Panc1 (cell line): ENCODE results near the gene UQCC2. TPM values are rescaled to one million over a fixed set of nuclear protein-coding genes. Genes with fewer than 3 reads are reported as not detected.

Source experiments
- ATAC-seq: fragments of 200-7000 bp; cut with Tn5 transposase; 2 replicates; pipeline ENCODE4 v1.9.1; 2020; ENCODE audit warnings: mild to moderate bottlenecking, moderate library complexity
- BruUV-seq: library from RNA; stranded (reverse); fragments of 400-500 nt; replicated peaks from 2 replicates; lab custom pipeline; 2021; lab: Mats Ljungman, UMichigan
- CTCF ChIA-PET: fragments of 300-600 bp; sonication (Branson Sonifier 250); formaldehyde crosslinking; loops from one replicate; lab custom pipeline; 2022; ENCODE audit warnings: antibody characterized with exemption; lab: Charles Lee
- POLR2A ChIA-PET: fragments of 300-600 bp; sonication (Branson Sonifier 250); formaldehyde crosslinking; loops from one replicate; lab custom pipeline; 2022; ENCODE audit warnings: antibody characterized with exemption; lab: Charles Lee
- DNase-seq: peaks from one replicate; pipeline ENCODE4 v3.0.0-alpha.2; 2010; ENCODE audit warnings: low read depth, low spot score
- H3K27ac ChIP-seq: 2 replicates; pipeline ENCODE4 v1.5.1; 2011; ENCODE audit warnings: mild to moderate bottlenecking, low read length, inconsistent platforms
- H3K27me3 ChIP-seq: fragments of 200-500 bp; sonication (Bioruptor generic); 2 replicates; pipeline ENCODE4 v1.6.0; 2014; ENCODE audit warnings: low read length, inconsistent platforms; ENCODE audit not compliant: control insufficient read depth, insufficient read depth
- H3K36me3 ChIP-seq: fragments of 200-500 bp; sonication (Bioruptor generic); 2 replicates; pipeline ENCODE4 v1.5.1; 2014; ENCODE audit warnings: inconsistent platforms, mild to moderate bottlenecking, low read length, moderate library complexity; ENCODE audit not compliant: control insufficient read depth, insufficient read depth
- H3K4me1 ChIP-seq: 2 replicates; pipeline ENCODE4 v1.5.1; 2011; ENCODE audit warnings: inconsistent platforms, mild to moderate bottlenecking, low read length, moderate library complexity; ENCODE audit not compliant: control insufficient read depth, insufficient read depth
- H3K4me3 ChIP-seq, 2 experiments: 2 replicates each; pipeline ENCODE4 v1.5.1; 2011 to 2012; ENCODE audit warnings: low read depth in 2 of 2, low read length in 2 of 2, mild to moderate bottlenecking in 2 of 2, inconsistent platforms in 1 of 2, moderate library complexity in 1 of 2
- H3K9me3 ChIP-seq: fragments of 200-500 bp; sonication (Bioruptor generic); 2 replicates; pipeline ENCODE4 v1.5.1; 2014; ENCODE audit warnings: low read depth, mild to moderate bottlenecking, inconsistent platforms, low read length, moderate library complexity; ENCODE audit not compliant: control insufficient read depth, insufficient read depth
- CTCF ChIP-seq: fragments of 450-650 bp; IDR thresholded peaks from 2 replicates; pipeline ENCODE4 v1.5.1; 2017; ENCODE audit warnings: mild to moderate bottlenecking
- POLR2AphosphoS5 ChIP-seq: IDR thresholded peaks from 2 replicates; pipeline ENCODE4 v1.6.1; 2012; ENCODE audit warnings: mild to moderate bottlenecking, low read depth, low read length, moderate library complexity
- REST ChIP-seq, 2 experiments: IDR thresholded peaks; 2 replicates each; pipeline ENCODE4 v1.6.1; 2011 to 2012; ENCODE audit warnings: low read depth in 2 of 2, control low read depth in 1 of 2, low read length in 1 of 2, mild to moderate bottlenecking in 1 of 2, moderate library complexity in 1 of 2; ENCODE audit not compliant: insufficient read depth in 1 of 2
- SIN3A ChIP-seq: IDR thresholded peaks from 2 replicates; pipeline ENCODE4 v1.6.1; 2012; ENCODE audit warnings: low read depth, mild to moderate bottlenecking, low read length, moderate library complexity, borderline replicate concordance; ENCODE audit not compliant: insufficient read depth
- TCF7L2 ChIP-seq: IDR thresholded peaks from 2 replicates; pipeline ENCODE4 v1.6.1; 2011; ENCODE audit warnings: mild to moderate bottlenecking, low read depth, low read length, inconsistent platforms
- in situ Hi-C: cut with HindIII; loops from 2 replicates; pipeline ENCODE4 v1.10.0; 2016; ENCODE audit warnings: low sequenced_read_pairs, low pct_unique_long_range_greater_than_20kb
- intact Hi-C: fragments of 100-400 bp; cut with micrococcal nuclease; formaldehyde crosslinking; loops from one replicate; pipeline ENCODE4 v1.10.0; 2022; ENCODE audit not compliant: unreplicated experiment
- total RNA-seq: library from RNA; stranded (reverse); gene quantifications from one replicate; pipeline ENCODE4 v1.2.1, GENCODE V29; 2021; ENCODE audit not compliant: unreplicated experiment

Gene UQCC2
- total RNA-seq, 1 experiment from 2014 or later: 135 TPM

GRCh38 chr6:33705955-33706725, 5.4 kb downstream of the UQCC2 start:
- BruUV-seq: no TSS peak
- TF ChIP-seq POLR2AphosphoS5: no peak
- no peak for TF ChIP-seq CTCF
- TF ChIP-seq REST (IDR thresholded peaks at IDR 0.05; ENCODE audit: insufficient read depth in 1 of 2, low read depth in 2 of 2, low read length in 1 of 2): no peak
- no peak for TF ChIP-seq TCF7L2
- TF ChIP-seq SIN3A: no peak
- CTCF ChIA-PET: no interaction called here
- no peak for DNase-seq
- in situ Hi-C loops: no loop called here
- intact Hi-C loops: no loop called here
- Histone ChIP-seq H3K27me3 (no peaks in the 10 kb centered on the region), H3K36me3 (peaks cover 7% of the 10 kb centered on the region; the same call in 1 of the 2 replicates), H3K4me1 (peaks cover 8% of the 10 kb centered on the region), H3K27ac (no peak overlapping the region), H3K9me3 (no peaks in the 10 kb centered on the region), H3K4me3 (no peak overlapping the region)
- POLR2A ChIA-PET: interaction anchor here (0.5 kb wide), 1 partner anchor 59 kb away, joined by 5 read pairs; no protein-coding TSS in a partner anchor
- ATAC-seq: no peak

DNA sequence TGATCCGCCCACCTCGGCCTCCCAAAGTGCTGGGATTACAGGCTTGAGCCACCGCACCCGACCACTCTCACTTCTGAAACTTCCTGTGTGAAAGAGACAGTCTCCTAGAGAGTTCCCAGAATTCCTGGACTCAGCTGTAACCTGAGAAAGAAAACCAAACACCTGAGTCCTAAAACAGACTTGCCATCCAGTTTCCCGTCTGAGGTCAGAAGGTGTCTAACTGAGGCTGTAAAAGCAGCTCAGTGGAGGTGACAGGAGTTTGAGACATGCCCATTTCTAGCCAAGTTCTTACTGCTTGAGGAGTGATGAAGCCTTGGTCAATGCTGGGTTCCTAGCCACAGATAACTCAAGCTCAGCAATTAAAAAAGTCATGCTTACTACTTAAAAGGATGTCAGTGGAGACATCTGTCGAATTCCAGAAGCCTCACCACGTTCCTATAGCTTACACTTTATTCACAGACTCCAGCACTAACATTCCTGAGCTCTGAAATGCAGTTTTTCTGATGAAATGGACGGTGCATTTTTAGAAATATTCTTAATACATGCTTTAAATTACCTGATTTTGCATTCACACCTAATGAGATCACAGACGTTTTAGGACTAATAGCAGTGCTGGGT, 6.1 kb downstream of the UQCC2 start:
- in situ Hi-C loops: no loop called here
- POLR2A ChIA-PET: interaction anchor here (0.5 kb wide), 1 partner anchor 60 kb away, joined by 5 read pairs; no protein-coding TSS in a partner anchor

More for the DNA sequence above, 6.1 kb downstream of the UQCC2 start:
- Histone ChIP-seq H3K27ac (no peak overlapping the region), H3K4me1 (peaks cover 4% of the 10 kb centered on the region), H3K9me3 (no peaks in the 10 kb centered on the region), H3K27me3 (no peaks in the 10 kb centered on the region), H3K36me3 (peaks cover 7% of the 10 kb centered on the region; the same call in 1 of the 2 replicates), H3K4me3 (no peak overlapping the region)
- CTCF ChIA-PET: no interaction called here
- TF ChIP-seq POLR2AphosphoS5 (no peak), CTCF (no peak), REST (IDR thresholded peaks at IDR 0.05; ENCODE audit: insufficient read depth in 1 of 2, low read depth in 2 of 2, low read length in 1 of 2) (no peak), SIN3A (no peak), TCF7L2 (no peak)
- ATAC-seq (no peak), DNase-seq (no peak)
- no TSS peak for BruUV-seq
- intact Hi-C loops: no loop called here
